ENCODE results near the gene IFT22.

DNA sequence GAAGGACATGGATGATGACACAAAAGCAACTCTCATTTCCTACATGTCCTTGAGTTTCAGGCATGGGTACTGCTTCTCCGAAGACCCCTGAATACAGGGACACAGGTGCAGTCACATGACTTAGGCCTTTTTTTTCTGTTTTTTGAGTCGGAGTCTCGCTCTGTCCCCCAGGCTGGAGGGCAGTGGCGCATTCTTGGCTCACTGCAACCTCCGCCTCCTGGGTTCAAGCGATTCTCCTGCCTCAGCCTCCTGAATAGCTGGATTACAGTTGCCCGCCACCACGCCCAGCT is 26.8 kb downstream of the IFT22 start:
- TF ChIP-seq EZH2 (IDR thresholded peaks at IDR 0.05) = no peak
- TF ChIP-seq POLR2AphosphoS5 (IDR thresholded peaks at IDR 0.05; ENCODE audit: borderline replicate concordance, low read depth, low read length) = no peak
- TF ChIP-seq FOXP2 (optimal IDR thresholded peaks at IDR 0.05; ENCODE audit: control extremely low read depth, extremely low read length, insufficient read depth) = no peak

All from SK-N-MC (cell line).